ENCODE measurements around the gene AGAP2. TPM values are rescaled to one million over a fixed set of nuclear protein-coding genes. Genes with fewer than 3 reads are reported as not detected.

The AGAP2 gene
- total and polyA plus RNA-seq, 2 of the 8 experiments (the other 6 are each of a cell fraction or from before 2014, with no cell fraction given), result 1.5 TPM

DNA sequence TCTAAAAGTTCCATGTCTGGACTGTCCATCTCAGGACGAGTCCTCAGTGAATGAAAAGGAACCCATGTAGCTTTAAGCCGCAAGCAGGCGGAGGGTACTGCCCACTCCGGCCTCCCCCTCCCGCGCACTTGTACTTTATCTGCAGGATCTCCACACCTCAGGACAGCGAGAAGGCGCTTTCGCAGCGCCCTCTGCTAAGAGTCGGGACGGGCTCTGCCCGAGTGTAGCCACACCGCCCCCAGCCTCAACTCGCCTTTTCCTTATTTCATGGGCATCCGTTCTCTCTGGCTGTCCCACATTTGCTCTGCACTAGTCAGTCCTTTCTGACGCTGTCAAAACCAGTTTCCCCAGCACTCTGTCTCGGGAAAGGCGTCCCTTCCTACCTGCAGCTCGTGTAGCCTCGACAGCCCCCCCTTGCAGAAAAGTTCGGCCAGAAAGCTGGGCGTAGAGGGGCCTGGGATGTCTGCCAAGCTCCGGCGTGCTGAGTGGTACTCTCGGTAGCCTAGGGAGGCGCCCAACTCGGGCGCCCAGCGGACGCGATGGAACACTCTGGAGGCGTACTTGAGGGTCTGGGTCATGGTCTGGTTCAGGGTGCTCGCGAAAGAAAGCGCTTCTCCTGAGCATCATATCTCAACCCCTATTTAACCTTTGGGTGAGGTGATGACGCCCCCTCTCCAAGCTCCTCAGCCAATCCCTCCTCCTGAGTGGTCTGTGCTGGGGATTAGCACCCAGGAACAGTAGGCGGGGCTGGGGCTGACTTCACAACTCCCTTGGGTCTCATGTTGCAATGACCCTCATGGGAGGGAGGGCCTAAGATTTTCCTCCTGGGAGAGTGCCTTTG is 28.1 kb upstream of the AGAP2 start, which contains the start of gene CYP27B1 (continued):
- TF ChIP-seq, protein P1, sequence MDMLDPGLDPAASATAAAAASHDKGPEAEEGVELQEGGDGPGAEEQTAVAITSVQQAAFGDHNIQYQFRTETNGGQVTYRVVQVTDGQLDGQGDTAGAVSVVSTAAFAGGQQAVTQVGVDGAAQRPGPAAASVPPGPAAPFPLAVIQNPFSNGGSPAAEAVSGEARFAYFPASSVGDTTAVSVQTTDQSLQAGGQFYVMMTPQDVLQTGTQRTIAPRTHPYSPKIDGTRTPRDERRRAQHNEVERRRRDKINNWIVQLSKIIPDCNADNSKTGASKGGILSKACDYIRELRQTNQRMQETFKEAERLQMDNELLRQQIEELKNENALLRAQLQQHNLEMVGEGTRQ (IDR thresholded peaks at IDR 0.05; ENCODE audit: low read length), result no peak
- TF ChIP-seq SAP30 (IDR thresholded peaks at IDR 0.05; ENCODE audit: insufficient read depth, insufficient replicate concordance, low read length) (peak; percentile 17), POU5F1 (IDR thresholded peaks at IDR 0.05; ENCODE audit: low read depth, low read length) (no peak), PHF8 (conservative IDR thresholded peaks at IDR 0.05; ENCODE audit: low read depth, low read length) (no peak), SIX5 (IDR thresholded peaks at IDR 0.05; ENCODE audit: low read depth, low read length) (no peak), SP1 (IDR thresholded peaks at IDR 0.05; ENCODE audit: low read depth, low read length) (peak; percentile 30; the same call in 1 of the 2 replicates), EZH2 (IDR thresholded peaks at IDR 0.05; ENCODE audit: low read depth, low read length, severe bottlenecking) (peak; percentile 62), NANOG (IDR thresholded peaks at IDR 0.05; ENCODE audit: insufficient read depth, low read depth, low read length, poor library complexity, severe bottlenecking) (no peak), CHD1 (IDR thresholded peaks at IDR 0.05; ENCODE audit: low read depth, low read length) (no peak), CEBPB (IDR thresholded peaks at IDR 0.05; ENCODE audit: low read depth, low read length) (peak; percentile 77), SIN3A (conservative IDR thresholded peaks at IDR 0.05 in 1 of 2, IDR thresholded peaks at IDR 0.05 in 1 of 2; ENCODE audit: low read depth in 1 of 2, low read length in 2 of 2) (0 out of 4 replicates have a peak, but pooled peaks have one; percentile 14 to 28), KDM4A (IDR thresholded peaks at IDR 0.05; ENCODE audit: low read depth, low read length, severe bottlenecking) (no peak), RNF2 (IDR thresholded peaks at IDR 0.05; ENCODE audit: borderline replicate concordance, low read depth, low read length, missing control alignments, poor library complexity, severe bottlenecking) (peak; percentile 13)
